GM21423 (cell line): ENCODE data around the gene FRMD3.

Source experiments
- ATAC-seq: cut with Tn5 transposase; IDR thresholded peaks from one replicate; pipeline ENCODE4 v1.9.1; 2021; ENCODE audit warnings: mild to moderate bottlenecking, moderate library complexity; ENCODE audit not compliant: unreplicated experiment

Gene FRMD3

DNA sequence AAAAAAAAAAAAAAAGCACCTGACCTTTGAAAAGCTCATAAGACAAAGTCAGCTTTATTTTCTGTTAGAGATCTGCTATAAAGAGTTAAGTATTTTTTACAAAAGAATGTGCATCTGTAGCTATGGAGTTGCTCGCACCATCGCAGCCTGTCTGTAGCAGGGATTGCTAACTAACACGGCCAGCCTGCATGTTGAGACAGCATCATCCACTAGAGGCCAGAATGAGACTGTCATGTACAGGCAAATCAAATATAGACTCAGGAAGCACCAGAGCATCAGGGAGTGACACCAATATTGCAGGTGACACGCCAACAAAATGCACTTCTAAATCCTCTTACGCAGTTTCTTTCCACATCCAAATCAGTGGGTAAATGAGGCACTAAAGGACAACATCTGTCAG lies 339.0 kb downstream of the FRMD3 start:
- no peak for ATAC-seq

GRCh38 chr9:83198371-83198770 lies 339.8 kb downstream of the FRMD3 start:
- no peak for ATAC-seq

GRCh38 chr9:83197591-83197990 lies 340.6 kb downstream of the FRMD3 start:
- no peak for ATAC-seq

DNA sequence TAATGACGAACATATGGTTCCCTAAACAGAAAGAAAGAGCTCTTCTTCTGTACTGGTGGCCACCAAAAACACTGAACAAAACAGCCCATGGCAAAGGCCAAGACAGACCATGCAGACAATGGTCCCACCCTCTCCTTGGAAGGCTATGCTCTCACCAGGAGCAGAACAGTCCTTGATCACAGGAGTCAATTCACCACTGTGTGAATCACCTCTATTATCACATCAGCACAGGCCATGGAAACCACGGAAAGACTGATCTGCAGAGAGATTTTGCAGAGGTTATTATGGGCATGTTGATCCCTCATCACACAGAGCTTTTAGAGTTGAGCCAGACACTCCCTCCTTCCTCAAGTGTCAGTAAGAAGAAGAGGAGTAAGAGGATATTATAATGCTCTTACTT lies 341.3 kb downstream of the FRMD3 start:
- no peak for ATAC-seq
